Fibroblast of lung (primary cell): ENCODE results near the gene ACTL6B.

Experiments
- EZH2 ChIP-seq: IDR thresholded peaks from 2 replicates; pipeline ENCODE4 v1.5.1; 2012; ENCODE audit warnings: low read length, control low read depth, mild to moderate bottlenecking; ENCODE audit errors: missing control alignments
- TF ChIP-seq, protein P1 (sequence below), 2 donors: IDR thresholded peaks in 1 of 2; conservative IDR thresholded peaks in 1 of 2; 1 replicate in 1 of 2; 2 replicates in 1 of 2; pipeline ENCODE4 v1.5.1; 2011 to 2012; ENCODE audit warnings: low read length in 2 of 2, control low read depth in 1 of 2, inconsistent platforms in 1 of 2, low read depth in 1 of 2, mild to moderate bottlenecking in 1 of 2

DNA sequence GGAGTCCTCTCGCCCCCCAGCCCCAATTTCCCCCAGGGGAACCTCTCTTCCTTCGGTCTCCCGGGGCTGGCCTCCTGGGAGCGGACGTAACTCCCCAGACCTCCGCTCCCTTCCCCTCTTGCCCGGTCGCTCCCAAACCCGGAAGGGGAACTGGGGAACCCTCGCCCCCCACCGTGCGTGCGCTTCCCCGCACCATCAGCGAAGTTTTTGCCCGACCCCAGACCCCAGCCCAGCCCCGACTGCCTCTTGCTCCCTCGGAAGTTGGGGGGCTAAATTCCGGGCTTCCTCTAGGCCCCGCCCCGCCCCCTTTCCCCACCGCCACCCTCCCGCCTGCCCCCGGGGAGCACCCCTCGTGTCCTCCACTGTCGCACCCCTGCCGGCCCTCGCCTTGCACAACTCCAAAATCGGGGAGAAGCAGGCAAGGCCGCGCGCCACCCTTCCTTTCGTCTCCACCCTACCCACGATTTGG, 17.7 kb upstream of the ACTL6B start:
- TF ChIP-seq, protein P1, sequence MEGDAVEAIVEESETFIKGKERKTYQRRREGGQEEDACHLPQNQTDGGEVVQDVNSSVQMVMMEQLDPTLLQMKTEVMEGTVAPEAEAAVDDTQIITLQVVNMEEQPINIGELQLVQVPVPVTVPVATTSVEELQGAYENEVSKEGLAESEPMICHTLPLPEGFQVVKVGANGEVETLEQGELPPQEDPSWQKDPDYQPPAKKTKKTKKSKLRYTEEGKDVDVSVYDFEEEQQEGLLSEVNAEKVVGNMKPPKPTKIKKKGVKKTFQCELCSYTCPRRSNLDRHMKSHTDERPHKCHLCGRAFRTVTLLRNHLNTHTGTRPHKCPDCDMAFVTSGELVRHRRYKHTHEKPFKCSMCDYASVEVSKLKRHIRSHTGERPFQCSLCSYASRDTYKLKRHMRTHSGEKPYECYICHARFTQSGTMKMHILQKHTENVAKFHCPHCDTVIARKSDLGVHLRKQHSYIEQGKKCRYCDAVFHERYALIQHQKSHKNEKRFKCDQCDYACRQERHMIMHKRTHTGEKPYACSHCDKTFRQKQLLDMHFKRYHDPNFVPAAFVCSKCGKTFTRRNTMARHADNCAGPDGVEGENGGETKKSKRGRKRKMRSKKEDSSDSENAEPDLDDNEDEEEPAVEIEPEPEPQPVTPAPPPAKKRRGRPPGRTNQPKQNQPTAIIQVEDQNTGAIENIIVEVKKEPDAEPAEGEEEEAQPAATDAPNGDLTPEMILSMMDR (conservative IDR thresholded peaks at IDR 0.05 in 1 of 2, IDR thresholded peaks at IDR 0.05 in 1 of 2; ENCODE audit: low read depth in 1 of 2, low read length in 2 of 2), result no peak
- no peak for TF ChIP-seq EZH2
